Sigmoid colon (tissue), 4 donors: ENCODE measurements around the gene CANT1.

Source experiments
- CTCF ChIP-seq, 4 experiments: fragments of 450-650 bp in 3 of 4; fragments of 200-600 bp in 1 of 4; IDR thresholded peaks; one replicate each; pipeline ENCODE4 v1.5.1; 2016 to 2019; ENCODE audit warnings: antibody characterized with exemption in 4 of 4, mild to moderate bottlenecking in 3 of 4, moderate library complexity in 2 of 4
- POLR2A ChIP-seq, 2 donors: fragments of 450-650 bp; IDR thresholded peaks; one replicate each; pipeline ENCODE4 v1.6.1; 2016; ENCODE audit warnings: antibody characterized with exemption in 2 of 2, mild to moderate bottlenecking in 2 of 2, moderate library complexity in 2 of 2
- POLR2AphosphoS5 ChIP-seq, 4 donors: sonication (generic); formaldehyde crosslinking; IDR thresholded peaks; one replicate each; pipeline ENCODE4 v1.6.1; 2017; ENCODE audit warnings: antibody characterized with exemption in 4 of 4

DNA sequence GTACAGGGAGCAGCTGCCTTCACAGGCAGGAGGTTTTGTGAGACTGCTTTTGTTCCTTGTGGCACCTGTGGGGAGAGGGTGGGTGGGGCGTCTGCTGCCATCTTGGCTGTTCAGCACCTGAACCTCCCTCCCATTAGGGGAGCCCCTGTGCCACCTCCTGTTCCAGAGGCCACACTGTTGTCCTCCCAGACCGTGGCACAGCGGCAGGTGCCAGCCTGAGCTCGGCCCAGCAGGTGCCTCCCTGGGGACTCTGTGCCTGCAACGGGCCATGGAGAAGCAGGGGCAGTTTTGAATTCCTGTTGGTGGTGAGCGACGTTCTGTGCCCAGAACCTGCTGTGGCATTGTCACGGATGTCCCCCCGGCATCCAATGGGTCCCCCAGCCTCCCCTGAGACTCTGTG, 39.7 kb downstream of the CANT1 start:
- TF ChIP-seq CTCF (IDR thresholded peaks at IDR 0.05) (no peak), POLR2A (IDR thresholded peaks at IDR 0.05) (no peak), POLR2AphosphoS5 (IDR thresholded peaks at IDR 0.05) (no peak)
